ENCODE results near the gene PASD1. TPM values are rescaled to one million over a fixed set of nuclear protein-coding genes. Genes with fewer than 3 reads are reported as not detected.
"Not testable (repeated sequence)": the region's sequence is repeated elsewhere in the genome, so short reads cannot be mapped to it uniquely, and the experiment has no call there.

PASD1 gene
- total RNA-seq, 1 experiment from 2014 or later: not detected

GRCh38 chrX:151563003-151563402 is 472 bp upstream of the PASD1 start:
- H3K4me3 ChIP-seq (ENCODE audit: insufficient read depth, low read depth, low read length); DNase-seq; H3K36me3 ChIP-seq (replicated peaks; ENCODE audit: control insufficient read depth, insufficient read depth, low read length); H3K27me3 ChIP-seq (ENCODE audit: control insufficient read depth, insufficient read depth, low read length): not testable (repeated sequence)

GRCh38 chrX:151564035-151564434 is 560 bp downstream of the PASD1 start:
- no peak overlapping the region for H3K4me3 ChIP-seq (ENCODE audit: insufficient read depth, low read depth, low read length)
- no peaks in the 10 kb centered on the region for H3K36me3 ChIP-seq (replicated peaks; ENCODE audit: control insufficient read depth, insufficient read depth, low read length)
- H3K27me3 ChIP-seq (ENCODE audit: control insufficient read depth, insufficient read depth, low read length): no peaks in the 10 kb centered on the region
- no peak for DNase-seq

DNA sequence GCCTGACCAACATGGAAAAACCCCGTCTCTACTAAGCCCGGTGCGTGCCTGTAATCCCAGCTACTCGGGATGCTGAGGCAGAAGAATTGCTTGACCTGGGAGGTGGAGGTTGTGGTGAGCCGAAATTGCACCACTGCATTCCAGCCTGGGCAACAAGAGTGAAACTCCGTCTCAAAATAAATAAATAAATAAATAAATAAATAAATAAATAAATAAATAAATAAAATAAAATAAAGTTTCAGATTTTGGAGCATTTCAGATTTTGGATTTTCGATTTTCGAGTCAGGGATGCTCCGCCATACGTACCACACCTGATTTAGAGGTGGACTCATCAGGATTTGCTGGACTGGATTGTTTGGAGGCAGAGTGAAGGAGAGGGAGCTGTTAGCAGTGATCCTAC is 3.4 kb downstream of the PASD1 start:
- H3K4me3 ChIP-seq (ENCODE audit: insufficient read depth, low read depth, low read length); DNase-seq; H3K27me3 ChIP-seq (ENCODE audit: control insufficient read depth, insufficient read depth, low read length); H3K36me3 ChIP-seq (replicated peaks; ENCODE audit: control insufficient read depth, insufficient read depth, low read length): not testable (repeated sequence)

- DNase-seq: no peak
- H3K27me3 ChIP-seq (ENCODE audit: control insufficient read depth, insufficient read depth, low read length): no peaks in the 10 kb centered on the region
- no peak overlapping the region for H3K4me3 ChIP-seq (ENCODE audit: insufficient read depth, low read depth, low read length)
- no peaks in the 10 kb centered on the region for H3K36me3 ChIP-seq (replicated peaks; ENCODE audit: control insufficient read depth, insufficient read depth, low read length)
Measured at GRCh38 chrX:151570561-151570960, 7.1 kb downstream of the PASD1 start.

DNA sequence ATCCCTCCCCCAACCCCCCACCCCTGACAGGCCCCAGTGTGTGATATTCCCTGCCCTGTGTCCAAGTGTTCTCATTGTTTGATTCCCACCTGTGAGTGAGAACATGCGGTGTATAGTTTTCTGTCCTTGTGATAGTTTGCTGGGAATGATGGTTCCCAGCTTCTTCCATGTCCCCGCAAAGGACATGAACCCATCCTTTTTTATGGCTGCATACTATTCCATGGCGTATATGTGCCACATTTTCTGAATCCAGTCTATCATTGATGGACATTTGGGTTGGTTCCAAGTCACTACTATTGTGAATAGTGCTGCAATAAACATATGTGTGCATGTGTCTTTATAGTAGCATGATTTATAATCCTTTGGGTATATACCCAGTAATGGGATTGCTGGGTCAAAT is 29.9 kb downstream of the PASD1 start:
- H3K36me3 ChIP-seq (replicated peaks; ENCODE audit: control insufficient read depth, insufficient read depth, low read length); H3K27me3 ChIP-seq (ENCODE audit: control insufficient read depth, insufficient read depth, low read length); DNase-seq; H3K4me3 ChIP-seq (ENCODE audit: insufficient read depth, low read depth, low read length): not testable (repeated sequence)

DNA sequence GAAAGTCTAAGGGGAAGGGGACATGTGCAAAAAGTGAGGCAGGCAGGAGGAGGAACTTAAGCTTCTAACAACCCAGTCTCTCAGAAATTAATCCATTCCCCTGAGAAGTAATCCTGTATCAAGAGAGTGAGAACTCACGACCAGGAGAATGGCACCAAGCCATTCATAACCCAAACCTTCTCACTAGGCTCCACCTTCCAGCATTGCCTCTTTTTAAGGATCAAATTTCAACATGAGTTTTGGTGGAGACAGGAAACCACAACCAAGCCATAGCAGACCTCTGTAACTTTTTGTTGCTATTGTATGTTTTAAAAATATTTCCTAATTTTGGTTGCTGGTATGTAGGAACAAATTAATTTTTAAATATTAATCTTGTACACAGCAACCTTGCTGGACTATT is 32.8 kb downstream of the PASD1 start:
- DNase-seq: no peak

DNA sequence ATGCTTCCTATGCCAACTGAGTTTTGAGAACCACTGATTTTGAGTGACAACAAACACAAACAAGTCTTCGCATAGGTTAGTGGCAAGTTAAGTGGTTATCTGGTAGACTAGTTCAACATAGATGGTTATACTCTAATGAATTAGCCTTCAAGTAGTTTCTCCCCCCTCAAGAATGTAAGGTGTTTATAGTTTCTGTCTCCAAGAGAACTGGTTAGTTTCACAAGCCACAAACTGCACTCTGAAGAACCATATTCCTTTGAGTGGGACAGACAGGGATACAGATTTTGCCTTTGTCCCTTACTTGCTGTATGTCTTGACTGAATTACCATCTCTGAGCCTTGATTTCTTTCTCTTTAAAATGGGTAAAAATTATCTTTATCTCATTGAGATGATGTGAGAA is 41.5 kb downstream of the PASD1 start:
- Histone ChIP-seq H3K4me3 (ENCODE audit: insufficient read depth, low read depth, low read length) (no peak overlapping the region), H3K36me3 (replicated peaks; ENCODE audit: control insufficient read depth, insufficient read depth, low read length) (no peaks in the 10 kb centered on the region), H3K27me3 (ENCODE audit: control insufficient read depth, insufficient read depth, low read length) (no peaks in the 10 kb centered on the region)
- DNase-seq: no peak

More for the DNA sequence above, 32.8 kb downstream of the PASD1 start:
- Histone ChIP-seq H3K27me3 (ENCODE audit: control insufficient read depth, insufficient read depth, low read length) (no peaks in the 10 kb centered on the region), H3K36me3 (replicated peaks; ENCODE audit: control insufficient read depth, insufficient read depth, low read length) (no peaks in the 10 kb centered on the region), H3K4me3 (ENCODE audit: insufficient read depth, low read depth, low read length) (no peak overlapping the region)

- H3K36me3 ChIP-seq (replicated peaks; ENCODE audit: control insufficient read depth, insufficient read depth, low read length): no peaks in the 10 kb centered on the region
- no peak for DNase-seq
- no peak overlapping the region for H3K4me3 ChIP-seq (ENCODE audit: insufficient read depth, low read depth, low read length)
- H3K27me3 ChIP-seq (ENCODE audit: control insufficient read depth, insufficient read depth, low read length): no peaks in the 10 kb centered on the region
Measured at GRCh38 chrX:151609222-151609621, 45.7 kb downstream of the PASD1 start.

DNA sequence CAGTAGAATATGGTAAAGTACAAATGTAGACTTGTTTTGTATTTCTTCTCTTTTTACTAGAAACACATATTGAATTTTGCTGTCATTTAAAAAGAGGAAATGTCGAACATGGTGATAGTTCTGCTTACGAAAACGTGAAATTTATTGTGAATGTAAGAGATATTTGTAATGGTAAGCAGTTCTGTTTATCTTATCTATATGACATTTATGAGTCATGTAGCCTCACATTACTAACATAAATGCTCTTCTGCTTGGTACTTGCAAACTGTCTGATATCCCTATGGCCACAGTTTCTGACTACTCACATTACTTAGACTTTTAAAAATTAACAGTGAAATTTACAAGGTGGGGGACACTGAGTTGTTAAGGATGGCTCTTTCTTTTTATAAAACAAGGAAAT is 57.9 kb downstream of the PASD1 start:
- H3K27me3 ChIP-seq (ENCODE audit: control insufficient read depth, insufficient read depth, low read length): no peaks in the 10 kb centered on the region
- no peak overlapping the region for H3K4me3 ChIP-seq (ENCODE audit: insufficient read depth, low read depth, low read length)
- no peaks in the 10 kb centered on the region for H3K36me3 ChIP-seq (replicated peaks; ENCODE audit: control insufficient read depth, insufficient read depth, low read length)
- no peak for DNase-seq

GRCh38 chrX:151624677-151625076 is 61.2 kb downstream of the PASD1 start:
- no peak overlapping the region for H3K4me3 ChIP-seq (ENCODE audit: insufficient read depth, low read depth, low read length)
- H3K27me3 ChIP-seq (ENCODE audit: control insufficient read depth, insufficient read depth, low read length): no peaks in the 10 kb centered on the region
- H3K36me3 ChIP-seq (replicated peaks; ENCODE audit: control insufficient read depth, insufficient read depth, low read length): no peaks in the 10 kb centered on the region

GRCh38 chrX:151631822-151632221 is 68.3 kb downstream of the PASD1 start:
- no peaks in the 10 kb centered on the region for H3K36me3 ChIP-seq (replicated peaks; ENCODE audit: control insufficient read depth, insufficient read depth, low read length)
- H3K4me3 ChIP-seq (ENCODE audit: insufficient read depth, low read depth, low read length): no peak overlapping the region
- no peaks in the 10 kb centered on the region for H3K27me3 ChIP-seq (ENCODE audit: control insufficient read depth, insufficient read depth, low read length)
- no peak for DNase-seq

More at GRCh38 chrX:151624677-151625076, 61.2 kb downstream of the PASD1 start:
- no peak for DNase-seq

GRCh38 chrX:151633157-151633556 is 69.7 kb downstream of the PASD1 start:
- no peaks in the 10 kb centered on the region for H3K27me3 ChIP-seq (ENCODE audit: control insufficient read depth, insufficient read depth, low read length)
- H3K36me3 ChIP-seq (replicated peaks; ENCODE audit: control insufficient read depth, insufficient read depth, low read length): no peaks in the 10 kb centered on the region
- H3K4me3 ChIP-seq (ENCODE audit: insufficient read depth, low read depth, low read length): no peak overlapping the region
- no peak for DNase-seq

- Histone ChIP-seq H3K36me3 (replicated peaks; ENCODE audit: control insufficient read depth, insufficient read depth, low read length) (no peaks in the 10 kb centered on the region), H3K27me3 (ENCODE audit: control insufficient read depth, insufficient read depth, low read length) (no peaks in the 10 kb centered on the region), H3K4me3 (ENCODE audit: insufficient read depth, low read depth, low read length) (no peak overlapping the region)
- no peak for DNase-seq
Measured at GRCh38 chrX:151634937-151635336, 71.5 kb downstream of the PASD1 start.

DNA sequence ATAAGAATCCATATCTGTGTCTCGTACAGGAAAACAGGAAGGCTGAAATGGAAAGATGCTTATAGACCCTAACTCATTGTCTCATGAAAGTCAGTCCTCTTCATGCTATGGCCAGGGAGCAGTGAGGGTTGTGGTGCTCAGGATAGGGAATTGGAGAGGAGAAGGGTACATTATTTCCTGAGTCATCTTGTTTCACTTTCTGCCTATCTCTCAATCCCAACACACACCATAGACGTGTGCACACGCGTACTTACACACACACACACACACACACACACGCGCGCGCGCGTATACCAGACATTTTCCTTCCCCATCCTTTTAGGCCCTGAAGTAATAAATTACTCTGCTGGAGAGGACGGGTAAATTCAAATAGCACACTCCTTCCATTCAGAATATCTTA is 78.1 kb downstream of the PASD1 start:
- H3K27me3 ChIP-seq (ENCODE audit: control insufficient read depth, insufficient read depth, low read length): no peaks in the 10 kb centered on the region
- H3K4me3 ChIP-seq (ENCODE audit: insufficient read depth, low read depth, low read length): no peak overlapping the region
- H3K36me3 ChIP-seq (replicated peaks; ENCODE audit: control insufficient read depth, insufficient read depth, low read length): no peaks in the 10 kb centered on the region
- no peak for DNase-seq

GRCh38 chrX:151675121-151675746 is 111.8 kb downstream of the PASD1 start:
- Histone ChIP-seq H3K4me3 (ENCODE audit: insufficient read depth, low read depth, low read length) (no peak overlapping the region), H3K27me3 (ENCODE audit: control insufficient read depth, insufficient read depth, low read length) (no peaks in the 10 kb centered on the region), H3K36me3 (replicated peaks; ENCODE audit: control insufficient read depth, insufficient read depth, low read length) (no peaks in the 10 kb centered on the region)
- no peak for DNase-seq

- no peaks in the 10 kb centered on the region for H3K27me3 ChIP-seq (ENCODE audit: control insufficient read depth, insufficient read depth, low read length)
- no peak overlapping the region for H3K4me3 ChIP-seq (ENCODE audit: insufficient read depth, low read depth, low read length)
- DNase-seq: no peak
- no peaks in the 10 kb centered on the region for H3K36me3 ChIP-seq (replicated peaks; ENCODE audit: control insufficient read depth, insufficient read depth, low read length)
Measured at GRCh38 chrX:151676196-151676595, 112.7 kb downstream of the PASD1 start.

All from H7 (cell line).